ENCODE measurements around the gene MMD2. TPM values are rescaled to one million over a fixed set of nuclear protein-coding genes. Genes with fewer than 3 reads are reported as not detected.
A peak's percentile ranks its signal among the peaks of the same experiment; 100 is the strongest.
"Not testable (repeated sequence)": the region's sequence is repeated elsewhere in the genome, so short reads cannot be mapped to it uniquely, and the experiment has no call there.

MMD2 gene
- total RNA-seq, 1 experiment from 2014 or later: not detected

GRCh38 chr7:4893929-4894475 lies 65.0 kb downstream of the MMD2 start:
- DNase-seq (ENCODE audit: low spot score): no peak

DNA sequence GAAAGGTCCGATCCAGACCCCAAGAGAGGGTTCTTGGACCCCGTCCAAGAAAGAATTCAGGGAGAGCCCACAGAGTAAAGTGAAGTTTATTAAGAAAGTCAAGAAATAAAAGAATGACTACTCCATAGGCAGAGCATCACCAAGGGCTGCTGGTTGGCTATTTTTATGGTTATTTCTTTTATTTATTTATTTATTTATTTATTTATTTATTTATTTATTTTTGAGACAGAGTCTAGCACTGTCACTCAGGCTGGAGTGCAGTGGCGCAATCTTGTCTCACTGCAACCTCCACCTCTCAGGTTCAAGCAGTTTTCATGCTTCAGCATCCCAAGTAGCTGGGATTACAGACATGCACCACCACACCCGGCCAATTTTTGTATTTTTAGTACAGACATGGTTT lies 65.8 kb downstream of the MMD2 start:
- not testable (repeated sequence) for DNase-seq (ENCODE audit: low spot score)

DNA sequence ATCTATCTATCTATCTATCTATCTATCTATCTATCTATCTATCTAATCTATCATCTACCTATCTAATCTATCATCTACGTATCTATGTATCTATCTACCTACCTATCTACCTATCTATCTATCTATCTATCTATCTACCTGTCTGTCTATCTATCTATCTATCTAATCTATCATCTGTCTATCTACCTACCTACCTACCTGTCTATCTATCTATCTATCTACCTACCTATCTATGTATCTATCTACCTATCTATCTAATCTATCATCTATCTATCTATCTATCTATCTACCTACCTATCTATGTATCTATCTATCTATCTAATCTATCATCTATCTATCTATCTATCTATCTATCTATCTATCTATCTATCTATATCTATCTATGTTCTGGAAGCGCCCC lies 67.5 kb downstream of the MMD2 start:
- not testable (repeated sequence) for DNase-seq (ENCODE audit: low spot score)

DNA sequence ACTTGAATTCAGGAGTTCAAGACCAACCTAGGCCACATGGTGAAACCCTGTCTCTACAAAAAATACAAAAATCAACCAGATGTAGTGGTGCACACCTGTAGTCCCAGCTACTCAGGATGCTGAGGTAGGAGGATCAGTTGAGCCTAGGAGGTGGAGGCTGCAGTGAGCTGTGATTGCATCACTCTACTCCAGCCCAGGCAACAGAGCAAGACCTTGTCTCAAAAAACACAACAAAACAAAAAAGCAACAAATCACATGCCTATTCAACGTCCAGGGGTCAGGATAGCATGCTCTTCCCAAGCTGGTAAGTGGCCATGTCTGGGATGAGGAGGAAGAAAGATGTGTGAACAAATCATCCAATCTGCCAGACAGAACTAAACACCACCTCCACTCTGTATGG lies 69.3 kb downstream of the MMD2 start:
- DNase-seq (ENCODE audit: low spot score): no peak

- DNase-seq (ENCODE audit: low spot score): no peak
These were observed 70.8 kb downstream of the MMD2 start for GRCh38 chr7:4888161-4888560.

GRCh38 chr7:4886671-4887070 lies 72.3 kb downstream of the MMD2 start:
- no peak for DNase-seq (ENCODE audit: low spot score)

GRCh38 chr7:4885317-4885807 lies 73.6 kb downstream of the MMD2 start:
- no peak for DNase-seq (ENCODE audit: low spot score)

DNA sequence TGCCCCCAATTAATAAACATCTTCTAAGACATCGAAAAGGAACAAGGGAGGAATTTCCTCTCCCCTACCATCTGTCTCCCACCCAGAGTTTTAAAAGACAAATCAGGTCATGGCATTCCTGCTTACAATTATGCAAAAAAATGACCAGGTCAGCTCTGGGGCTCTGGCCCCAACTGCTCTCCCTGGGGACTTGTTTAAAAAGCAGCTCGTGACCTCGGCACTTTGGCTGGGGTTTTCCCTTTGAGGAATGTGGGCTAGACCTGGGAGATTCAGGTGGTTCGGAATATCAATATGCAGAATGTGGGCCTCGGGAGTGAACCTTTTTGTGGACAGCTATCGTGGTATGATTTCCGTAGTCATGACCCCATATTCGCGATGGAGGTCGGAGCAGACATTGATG lies 74.8 kb downstream of the MMD2 start:
- DNase-seq (ENCODE audit: low spot score): no peak

- DNase-seq (ENCODE audit: low spot score): peak; percentile 93
These were observed 75.4 kb downstream of the MMD2 start, which contains the start of gene RADIL for GRCh38 chr7:4883372-4884144. Gene RADIL, minus strand, starts transcription at chr7:4883716. Its CDS starts 5,577 bp downstream, at chr7:4878139.

DNA sequence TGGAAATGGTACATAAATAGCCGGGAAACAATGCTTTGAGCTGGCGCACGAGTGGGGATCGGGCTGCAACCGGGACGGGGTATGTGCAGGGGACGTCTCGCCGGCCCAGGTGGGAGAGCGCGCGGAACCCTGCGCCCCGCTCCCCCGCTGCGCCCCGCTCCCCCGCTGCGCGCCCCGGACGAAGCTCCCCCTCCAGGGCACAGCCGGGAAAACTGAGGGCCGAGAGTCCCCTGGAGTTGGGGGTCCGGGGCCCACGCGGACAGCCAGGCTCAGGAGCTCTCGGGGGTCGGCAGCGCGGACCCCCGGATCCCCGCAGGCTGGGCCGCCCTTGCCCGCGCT lies 76.0 kb downstream of the MMD2 start:
- no peak for DNase-seq (ENCODE audit: low spot score)

GRCh38 chr7:4882169-4883032 lies 76.6 kb downstream of the MMD2 start:
- DNase-seq (ENCODE audit: low spot score): no peak

GRCh38 chr7:4880218-4880617 lies 78.8 kb downstream of the MMD2 start:
- DNase-seq (ENCODE audit: low spot score): no peak

GRCh38 chr7:4879396-4880081 lies 79.4 kb downstream of the MMD2 start:
- no peak for DNase-seq (ENCODE audit: low spot score)

DNA sequence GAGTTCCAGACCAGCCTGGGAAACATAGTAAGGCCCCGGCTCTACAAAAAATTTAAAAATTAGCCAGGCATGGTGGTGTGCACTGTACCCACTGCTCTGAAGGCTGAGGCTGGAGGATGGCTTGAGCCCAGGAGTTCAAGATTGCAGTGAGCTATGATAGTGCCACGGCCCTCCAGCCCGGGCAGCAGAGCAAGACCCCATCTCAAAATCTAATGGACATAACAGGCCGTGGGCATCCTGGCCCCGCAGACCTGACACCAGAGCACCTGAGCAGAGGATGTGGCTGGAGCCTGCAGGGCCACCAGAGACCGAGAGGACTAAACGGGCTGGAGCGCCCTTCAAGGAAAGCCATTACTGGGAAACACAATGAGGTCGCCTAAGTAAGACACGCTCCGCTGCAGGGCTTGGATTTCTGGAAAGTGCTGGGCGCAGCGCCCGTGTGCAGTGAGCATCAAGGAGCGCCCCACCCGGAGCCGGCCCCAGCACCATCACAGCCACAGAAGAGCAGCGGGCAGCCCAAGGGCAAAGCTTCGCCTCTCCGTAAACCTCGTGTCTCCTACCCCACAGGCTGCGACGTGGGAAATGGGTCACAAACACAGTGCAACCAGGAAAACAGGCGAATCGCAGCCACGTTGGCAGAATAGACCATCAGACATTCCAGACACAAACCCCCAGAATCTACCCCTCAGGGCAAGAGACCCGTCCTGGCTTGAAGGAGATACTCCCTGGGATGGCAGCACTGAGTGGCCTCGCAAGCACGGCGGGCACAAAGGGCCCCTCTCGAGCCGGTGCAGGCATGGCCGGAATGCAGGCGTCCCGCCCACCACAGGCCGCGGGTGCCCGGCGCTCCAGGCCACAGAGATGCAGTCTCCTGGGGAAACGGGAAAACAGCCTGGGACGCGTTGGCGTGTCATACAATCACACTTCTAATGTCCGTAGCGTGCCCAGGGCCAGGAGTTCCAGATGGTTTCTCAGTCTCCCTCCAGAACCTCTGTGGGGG lies 80.4 kb downstream of the MMD2 start:
- no peak for DNase-seq (ENCODE audit: low spot score)

DNA sequence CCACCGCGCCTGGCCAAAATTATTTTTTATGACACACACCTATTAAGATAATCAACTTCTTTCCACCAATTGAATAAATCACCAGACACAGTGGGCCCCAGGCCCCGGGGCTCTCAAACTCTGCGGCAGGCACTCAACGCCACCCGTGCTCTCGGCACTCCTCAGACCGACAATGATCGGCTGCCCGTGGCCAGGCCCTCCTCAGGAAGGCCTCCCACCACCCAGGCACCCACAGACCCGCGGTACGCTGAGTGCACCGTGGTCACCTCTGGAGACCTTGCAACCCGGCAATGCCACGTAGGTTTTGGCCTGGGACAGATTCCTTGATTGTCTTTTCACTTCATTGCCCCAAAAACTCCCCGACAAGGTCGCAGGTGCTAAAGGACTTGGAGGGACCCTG lies 82.4 kb downstream of the MMD2 start:
- DNase-seq (ENCODE audit: low spot score): no peak

DNA sequence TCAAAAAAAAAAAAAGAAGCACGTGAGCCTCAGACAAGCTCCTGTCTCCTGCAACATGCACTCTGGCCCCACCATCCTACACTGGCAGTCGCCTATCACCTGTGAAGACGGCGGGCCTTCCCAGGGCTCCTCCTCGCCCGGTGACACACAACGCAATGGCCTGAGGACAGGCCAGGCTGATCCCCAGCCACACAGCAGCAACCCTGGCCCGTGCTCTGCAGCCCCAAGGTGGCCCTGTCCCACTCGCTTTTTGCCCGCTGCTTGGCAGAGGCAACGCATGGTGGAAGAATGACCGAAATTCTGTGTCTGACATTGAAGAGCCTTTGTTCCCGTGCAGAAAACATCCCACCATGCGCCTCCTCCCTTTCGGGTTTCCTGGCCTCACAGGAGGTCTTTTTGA lies 83.6 kb downstream of the MMD2 start:
- DNase-seq (ENCODE audit: low spot score): no peak

- no peak for DNase-seq (ENCODE audit: low spot score)
These were observed 85.7 kb downstream of the MMD2 start for GRCh38 chr7:4873071-4873944.

GRCh38 chr7:4871930-4872675 lies 86.9 kb downstream of the MMD2 start:
- no peak for DNase-seq (ENCODE audit: low spot score)
